NCI-H1105 treated with DMSO at 0.1 percent for 48 hours (cell line): ENCODE measurements around the gene MVD.

Experiments
- DNase-seq: peaks from one replicate; lab custom pipeline; 2025; lab: John Stamatoyannopoulos, UW

MVD gene

DNA sequence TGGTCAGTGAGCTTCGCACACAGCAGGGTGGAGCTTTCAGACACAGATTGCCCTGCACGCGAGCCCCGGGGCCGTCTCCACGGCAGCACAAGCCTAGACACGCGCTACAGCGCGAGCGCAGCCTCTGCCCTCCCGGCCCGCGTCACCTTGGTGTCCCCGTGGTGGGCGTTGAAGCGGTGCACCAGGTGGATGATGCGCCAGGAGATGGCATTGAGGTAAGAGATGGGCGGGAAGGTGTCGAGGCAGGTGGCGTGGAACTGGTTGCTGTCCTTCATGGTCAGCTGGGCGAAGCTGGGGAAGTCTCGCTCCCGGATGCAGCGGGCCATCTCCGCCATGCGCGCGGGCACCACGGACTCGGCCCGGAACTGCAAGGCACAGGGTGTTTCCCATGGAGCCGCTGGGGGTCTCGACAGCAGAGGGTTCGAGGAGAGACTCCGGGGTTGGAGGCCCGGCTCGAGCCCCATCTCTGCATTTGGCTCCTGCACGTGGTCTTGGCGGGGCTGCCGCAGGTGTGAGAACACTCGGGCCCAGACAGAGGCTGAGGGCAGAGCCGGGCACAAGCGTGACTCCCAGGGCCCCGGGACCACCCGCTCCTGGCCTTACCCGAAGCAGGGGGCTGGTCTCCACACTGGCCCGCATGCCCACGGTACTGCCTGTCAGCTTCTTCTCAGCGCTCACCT lies 7.7 kb downstream of the MVD start:
- no peak for DNase-seq

DNA sequence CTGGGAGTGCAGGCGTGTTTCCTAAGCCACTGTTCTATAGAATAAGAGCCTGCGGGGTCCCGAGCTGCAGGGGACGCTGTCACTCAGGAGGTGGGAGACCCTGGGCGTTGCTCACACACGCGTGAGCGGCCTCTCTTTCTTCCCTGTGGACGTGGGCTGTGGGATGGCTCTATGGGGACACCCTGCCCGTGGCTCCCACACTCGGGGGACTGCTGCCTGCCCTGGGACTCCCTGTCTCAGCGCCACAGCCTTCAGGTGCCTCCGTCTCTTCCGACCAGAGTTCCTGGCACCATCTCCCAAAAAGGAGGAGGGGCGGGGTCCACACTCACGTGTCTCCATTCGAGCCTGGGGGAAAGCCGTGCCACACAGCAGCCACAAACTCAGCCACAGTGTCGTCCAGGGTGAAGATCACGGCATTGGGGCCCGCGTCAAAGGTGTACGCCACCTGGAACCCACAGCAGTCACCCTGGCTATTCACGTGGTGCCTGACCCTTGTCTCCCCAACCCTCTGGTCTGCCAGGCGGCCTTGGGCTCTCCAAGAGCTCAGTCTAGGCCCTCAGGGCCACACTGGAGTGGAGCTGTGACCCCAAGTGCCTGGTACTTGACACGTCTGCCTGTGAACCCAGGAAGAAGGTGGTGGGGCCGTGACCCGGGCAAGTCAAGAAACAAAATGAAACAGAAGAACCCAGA lies 8.4 kb downstream of the MVD start:
- no peak for DNase-seq

DNA sequence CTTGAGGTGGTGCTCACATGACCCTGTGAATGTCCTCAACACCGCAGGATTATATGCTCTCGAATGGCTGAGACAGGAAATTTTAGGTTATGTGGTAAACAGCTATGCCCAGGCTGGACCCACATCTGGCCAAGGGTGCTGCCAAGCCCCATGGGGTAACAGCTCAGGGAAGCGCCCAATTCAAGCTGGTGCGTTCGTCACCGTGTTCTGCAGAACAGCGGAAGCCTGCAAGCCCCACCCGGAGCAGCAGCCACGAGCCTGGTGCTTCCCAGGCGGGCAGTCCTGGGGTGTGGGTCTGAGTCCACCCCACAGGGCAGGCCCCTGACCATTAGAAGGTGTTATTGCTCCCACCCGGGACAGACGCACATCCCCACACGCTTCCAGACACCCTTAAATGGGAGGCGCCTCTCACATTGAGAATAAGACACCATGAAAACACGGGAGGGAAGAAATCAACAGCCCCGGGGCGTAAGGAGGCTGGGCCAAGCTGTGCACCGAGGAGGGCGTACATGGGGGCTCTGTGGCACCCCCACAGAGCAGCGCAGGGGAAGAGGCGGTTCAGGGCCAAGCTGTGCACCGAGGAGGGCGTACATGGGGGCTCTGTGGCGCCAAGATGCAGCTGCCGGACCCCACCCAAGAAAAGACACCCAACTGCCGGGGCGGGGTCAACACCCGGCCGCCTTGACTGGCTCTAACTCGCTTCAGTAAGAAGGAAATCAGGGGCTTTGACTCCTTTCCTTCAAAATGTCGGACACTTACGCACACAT lies 9.1 kb downstream of the MVD start:
- no peak for DNase-seq

DNA sequence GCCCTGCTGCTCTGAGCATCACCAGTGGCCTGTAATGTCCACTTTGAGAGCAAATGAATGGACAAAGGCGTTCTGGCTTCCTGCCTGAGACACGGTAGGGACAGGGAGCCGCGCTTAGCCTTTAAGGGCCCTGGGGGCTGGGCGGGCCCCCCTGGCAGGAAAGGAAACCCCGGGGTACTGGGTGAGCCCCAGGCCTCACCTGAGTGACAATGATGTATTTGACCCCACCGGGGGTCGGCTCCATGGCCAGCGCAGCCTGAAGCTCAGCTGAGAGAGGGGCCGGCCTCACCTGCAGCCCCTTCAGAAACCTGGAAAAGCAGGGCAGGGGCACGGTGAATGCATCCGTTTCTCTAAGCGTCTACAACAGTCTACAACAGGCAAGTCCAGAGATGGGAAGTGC lies 9.8 kb downstream of the MVD start:
- no peak for DNase-seq

DNA sequence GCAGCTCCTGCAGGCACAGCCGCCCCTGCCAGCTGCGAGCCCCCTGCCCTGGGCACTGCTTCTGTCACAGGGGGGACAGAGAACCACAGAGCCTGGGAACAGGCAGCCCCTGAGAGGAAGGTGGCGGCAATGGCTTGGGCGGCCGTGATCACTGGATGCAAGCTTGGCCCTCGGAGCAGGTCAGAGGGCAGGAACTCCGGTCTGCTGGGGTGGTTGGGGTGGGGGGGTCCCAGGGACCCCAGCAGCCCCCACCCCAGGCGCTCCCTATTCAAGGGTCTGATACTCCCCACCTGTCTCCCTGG lies 10.2 kb downstream of the MVD start:
- DNase-seq = no peak

DNA sequence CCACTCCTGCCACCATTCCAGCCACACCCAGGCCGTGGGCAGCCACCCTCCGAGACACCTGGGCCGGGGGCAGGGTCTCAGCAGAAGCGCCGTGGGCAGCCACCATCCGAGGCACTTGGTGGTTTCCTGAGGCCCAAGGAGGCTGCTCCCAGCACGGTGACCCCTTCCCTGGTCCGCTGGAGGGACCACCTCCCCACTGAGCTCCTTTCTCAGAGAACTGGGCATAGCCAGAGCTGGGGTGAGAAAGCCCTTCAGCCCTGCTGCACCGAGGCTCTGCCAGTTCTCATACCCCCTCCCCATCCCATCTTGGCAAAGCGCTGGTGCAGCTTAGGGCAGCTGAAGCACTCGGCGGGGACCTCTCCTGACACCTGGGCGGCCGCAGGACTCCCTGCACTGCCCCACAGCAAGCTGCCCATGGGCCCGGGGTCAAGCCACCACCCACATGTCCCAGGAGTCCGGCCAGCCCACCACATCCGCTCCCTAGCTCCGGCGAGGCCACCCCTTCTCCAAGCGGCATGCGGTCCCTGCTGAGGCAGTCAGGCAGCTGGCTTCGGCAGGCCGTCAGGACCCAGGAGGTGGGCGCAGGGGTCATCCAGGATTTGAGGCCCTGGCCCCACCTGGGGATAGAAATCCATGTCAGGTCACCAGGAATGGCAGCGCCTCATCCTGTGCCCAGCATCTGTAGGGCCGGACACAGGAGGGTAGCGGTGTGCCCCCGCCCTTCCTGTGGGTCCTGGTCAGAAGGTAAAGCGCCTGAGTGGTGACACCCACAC lies 10.7 kb downstream of the MVD start:
- DNase-seq = no peak

DNA sequence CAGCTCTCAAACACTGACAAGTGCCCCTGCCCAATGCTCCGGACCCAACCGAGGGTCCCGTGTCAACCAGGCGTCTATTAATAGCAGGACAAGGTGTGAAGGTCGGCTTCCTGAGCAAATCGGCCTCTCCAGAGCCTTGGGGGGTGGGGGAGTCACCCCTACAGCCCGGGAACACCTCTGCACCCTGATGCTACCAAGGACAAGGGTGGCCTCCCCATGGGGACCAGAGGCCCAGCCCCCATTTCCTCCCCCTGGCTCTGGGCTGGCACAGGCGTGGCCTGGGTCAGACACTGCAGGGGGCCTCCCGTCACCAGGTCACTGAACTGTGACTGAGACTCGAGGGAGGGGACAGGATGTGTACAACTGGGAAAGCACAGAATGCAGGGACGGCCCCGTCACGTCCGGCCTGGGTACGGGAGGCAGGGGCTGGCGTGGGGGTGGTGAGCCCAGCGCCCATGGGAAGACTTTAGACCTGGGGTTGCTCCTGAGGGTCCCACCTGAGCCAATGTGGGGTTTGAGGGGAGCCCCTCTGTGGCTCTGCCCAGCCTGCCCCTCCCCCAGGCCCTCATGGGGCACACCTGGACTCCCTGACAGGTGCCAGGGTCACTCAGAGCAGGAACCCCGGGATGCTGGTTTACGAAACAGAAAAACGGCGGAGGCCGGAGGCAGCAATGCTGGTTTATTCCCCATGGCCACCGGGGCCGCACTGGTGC lies 11.5 kb downstream of the MVD start:
- peak; percentile 3 for DNase-seq

DNA sequence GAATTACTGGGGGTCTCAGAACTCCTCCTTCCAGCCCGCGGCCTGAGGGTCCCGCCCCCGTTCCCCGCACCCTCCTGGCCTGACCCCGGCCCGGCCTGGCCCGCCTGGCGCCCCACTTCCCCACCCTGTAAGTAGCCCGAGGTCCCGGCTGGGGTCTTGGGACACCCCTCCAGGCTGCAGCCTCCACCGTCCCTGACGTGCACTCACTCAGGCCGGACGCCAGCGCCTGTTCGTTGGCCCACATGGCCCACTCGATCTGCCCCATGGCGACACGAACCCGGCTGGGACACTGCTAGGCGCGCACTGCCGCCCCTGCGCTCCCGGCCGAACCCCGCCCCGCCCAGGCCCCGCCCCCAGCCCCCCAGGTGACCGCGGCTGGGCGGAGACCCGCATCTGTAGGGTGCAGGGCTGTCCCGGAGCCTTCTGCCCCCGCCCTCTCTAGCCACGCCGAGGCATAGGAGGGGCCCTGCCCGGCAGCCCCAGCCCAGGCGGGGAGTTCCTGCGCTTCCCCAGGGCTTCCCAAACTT lies 12.1 kb downstream of the MVD start, which contains the start of gene CYBA:
Gene CYBA (minus strand): TSS at position 305 of the 527 bp plus-strand sequence. CDS start 40 bp downstream, at position 265.
- DNase-seq = peak; percentile 23

DNA sequence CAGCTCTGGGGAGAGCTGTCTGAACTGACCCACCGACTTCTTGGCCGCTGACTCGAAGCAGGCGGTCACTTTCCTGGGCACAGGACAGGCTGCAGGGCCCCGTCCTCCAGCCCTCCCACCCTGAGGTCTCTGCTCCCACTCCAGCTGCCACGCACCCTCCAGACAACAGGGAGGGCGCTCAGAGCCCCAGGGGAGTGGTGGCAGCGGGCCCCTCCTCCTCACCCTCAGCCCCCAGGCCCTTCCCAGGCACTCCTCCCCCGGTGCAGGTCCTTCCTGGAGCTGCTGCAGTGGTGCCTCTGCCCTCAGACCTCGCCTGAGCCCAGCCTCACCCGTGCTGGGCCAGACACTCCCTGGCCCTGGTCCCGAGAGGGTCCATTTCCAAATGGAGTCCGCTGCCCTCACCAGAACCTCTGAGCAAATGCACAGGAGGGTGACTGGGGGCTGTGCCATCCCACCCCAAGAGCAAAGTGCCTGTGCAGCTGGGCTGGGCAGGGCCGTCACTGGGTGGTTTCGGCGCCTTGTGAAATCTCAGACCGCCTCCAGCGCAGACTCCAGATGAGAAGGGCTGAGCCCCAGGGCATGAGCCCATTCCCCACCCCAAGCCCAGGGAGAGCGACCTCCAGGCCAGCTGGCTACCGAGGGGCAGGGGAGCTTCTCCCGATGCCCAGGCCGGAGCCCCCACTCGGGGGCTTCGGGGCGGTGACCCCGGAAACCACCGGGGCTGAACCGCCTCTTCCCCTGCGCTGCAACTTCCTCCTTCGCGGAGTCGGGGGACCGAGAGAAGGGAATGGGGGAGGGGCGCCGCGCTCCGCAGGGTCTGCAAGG lies 12.8 kb downstream of the MVD start:
- no peak for DNase-seq

DNA sequence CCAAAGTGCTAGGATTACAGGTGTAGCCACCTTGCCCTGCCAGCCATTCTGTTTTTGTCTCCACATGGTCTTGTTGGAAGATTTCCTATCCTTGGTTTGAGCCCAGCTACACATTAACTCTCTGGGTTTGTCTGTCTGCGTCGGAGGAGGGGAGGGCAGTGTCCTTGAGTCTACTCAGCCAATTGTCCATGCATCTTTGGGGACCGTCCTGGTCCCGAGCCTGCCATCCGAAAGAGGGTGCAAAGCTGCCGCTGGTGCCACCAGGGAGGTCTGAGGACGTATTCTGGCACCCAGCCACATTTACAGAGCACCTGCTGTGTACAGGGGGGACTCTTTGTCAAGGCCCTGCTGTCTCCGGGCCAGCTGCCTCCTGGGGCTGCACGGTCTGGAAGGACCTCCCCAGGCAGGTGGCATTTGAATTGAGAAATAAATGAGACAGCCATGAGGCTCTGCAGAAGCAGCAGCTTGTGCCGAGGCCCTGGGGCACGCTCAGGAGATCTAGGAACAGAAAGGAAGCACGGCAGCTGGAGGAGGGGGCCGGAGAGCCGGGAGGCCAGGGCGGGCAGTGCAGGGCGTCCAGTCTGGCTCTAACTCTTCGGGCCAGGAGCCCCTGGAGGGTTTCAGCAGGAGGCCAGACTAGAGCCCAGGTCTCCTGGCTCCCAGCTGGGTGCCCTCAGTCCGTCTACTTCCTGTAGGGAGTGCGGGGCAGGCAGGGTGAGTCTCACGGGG lies 13.5 kb downstream of the MVD start:
- DNase-seq = peak; percentile 57

DNA sequence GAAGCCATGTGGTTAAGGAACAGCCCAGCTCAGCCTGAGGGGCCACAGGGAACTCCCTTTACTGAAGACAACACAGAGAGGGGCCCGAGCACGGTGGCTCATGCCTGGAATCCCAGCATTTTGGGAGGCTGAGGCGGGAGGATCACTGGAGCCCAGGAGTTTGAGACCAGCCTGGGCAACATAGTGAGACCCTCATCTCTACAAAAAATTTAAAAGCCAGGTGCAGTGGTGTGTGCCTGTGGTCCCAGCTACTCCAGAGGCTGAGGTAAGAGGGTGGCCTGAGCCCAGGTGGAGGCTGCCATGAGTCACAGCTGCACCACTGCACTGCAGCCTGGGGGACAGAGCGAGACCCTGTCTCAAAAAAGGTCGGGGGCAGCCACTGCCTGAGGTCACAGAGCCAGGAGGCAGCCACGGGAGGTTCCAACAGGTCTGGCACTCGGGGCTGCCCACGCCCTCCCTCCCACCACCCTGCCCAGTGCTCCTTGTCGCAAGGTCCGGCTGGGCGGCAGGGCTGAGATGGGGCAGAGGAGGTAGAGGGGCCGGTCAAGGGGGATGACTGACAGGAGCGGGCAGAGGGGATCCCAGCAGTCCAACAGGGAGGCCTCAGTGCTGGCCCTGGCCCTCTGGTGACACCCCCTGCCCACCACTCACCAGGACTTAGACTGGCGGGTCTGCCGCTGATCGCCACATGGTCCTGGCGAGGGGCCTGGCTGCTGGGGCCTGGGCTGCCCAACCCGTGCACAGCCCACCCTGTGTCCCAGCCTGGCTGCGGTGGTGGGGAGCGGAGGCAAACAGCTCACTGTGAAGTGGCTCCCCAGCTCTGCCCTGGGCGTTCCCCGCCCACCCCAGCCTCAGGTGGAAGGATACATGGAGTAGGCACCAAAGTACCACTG lies 15.5 kb downstream of the MVD start:
- DNase-seq = no peak

DNA sequence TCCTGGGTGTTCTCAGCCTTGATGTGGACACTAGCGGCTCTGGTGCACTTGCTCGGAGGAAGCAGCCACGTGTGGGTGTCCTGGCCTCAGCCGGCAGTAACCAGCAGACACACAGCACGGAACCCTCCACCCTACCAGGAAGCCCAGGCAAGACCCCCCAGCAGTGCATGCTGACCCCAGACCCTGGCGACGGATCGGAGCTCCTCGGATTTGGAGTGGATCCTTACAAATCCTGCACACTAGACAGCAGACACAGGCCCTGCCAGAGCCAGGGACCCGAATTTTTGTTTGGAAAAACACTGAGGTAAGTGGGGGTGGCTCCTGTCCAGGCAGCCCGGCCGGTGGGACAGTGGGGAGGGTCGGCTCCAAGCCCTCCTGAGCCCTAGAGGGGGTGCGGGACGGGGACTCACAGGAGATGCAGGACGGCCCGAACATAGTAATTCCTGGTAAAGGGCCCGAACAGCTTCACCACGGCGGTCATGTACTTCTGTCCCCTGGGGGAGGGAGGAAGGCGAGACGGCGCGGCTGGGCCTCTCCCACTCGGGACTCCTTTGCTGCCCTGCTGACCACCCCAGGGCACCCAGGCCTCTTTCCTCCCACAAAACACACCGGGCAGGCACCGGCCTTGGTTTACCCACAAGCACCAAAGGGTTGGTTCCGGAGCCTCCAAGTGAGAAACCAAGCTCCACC lies 16.4 kb downstream of the MVD start:
- no peak for DNase-seq

DNA sequence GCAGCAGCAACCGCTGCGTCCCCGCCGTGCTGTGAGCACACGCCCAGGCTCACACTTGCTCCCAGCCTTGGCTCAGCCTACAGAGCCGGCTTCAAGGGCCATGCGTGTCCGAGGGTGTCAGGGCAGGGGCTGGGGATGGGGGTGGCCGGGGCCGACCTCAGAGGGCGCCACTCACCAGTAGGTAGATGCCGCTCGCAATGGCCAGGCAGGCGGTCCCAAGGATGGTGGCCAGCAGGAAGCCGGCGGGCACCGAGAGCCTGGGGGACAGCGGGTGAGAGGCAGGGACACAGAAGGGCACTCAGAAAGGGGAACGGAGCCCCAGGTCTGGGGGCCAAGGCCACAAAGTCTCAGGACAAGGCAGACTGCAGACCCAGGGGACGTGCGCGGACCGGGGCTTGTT lies 16.9 kb downstream of the MVD start:
- no peak for DNase-seq

DNA sequence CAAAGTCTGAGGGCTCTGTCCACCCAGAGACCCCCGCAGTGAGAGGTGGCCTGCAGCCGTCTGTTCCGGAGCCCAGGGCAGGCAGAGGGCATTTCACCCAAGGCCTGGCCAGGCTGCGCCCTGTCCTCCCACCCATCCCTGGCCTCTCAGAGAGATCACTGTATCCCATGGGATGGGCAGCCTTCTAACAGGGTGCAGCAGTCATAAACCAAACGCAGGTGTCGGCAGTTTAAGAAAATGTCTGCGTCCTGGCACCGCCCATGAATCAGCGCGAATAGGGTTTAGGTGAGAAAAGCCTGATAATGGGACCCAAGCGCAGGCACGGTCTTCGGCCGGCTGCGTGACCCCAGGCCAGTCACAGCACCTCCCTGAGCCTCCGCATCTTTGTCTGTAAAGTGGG lies 17.4 kb downstream of the MVD start:
- DNase-seq = no peak

DNA sequence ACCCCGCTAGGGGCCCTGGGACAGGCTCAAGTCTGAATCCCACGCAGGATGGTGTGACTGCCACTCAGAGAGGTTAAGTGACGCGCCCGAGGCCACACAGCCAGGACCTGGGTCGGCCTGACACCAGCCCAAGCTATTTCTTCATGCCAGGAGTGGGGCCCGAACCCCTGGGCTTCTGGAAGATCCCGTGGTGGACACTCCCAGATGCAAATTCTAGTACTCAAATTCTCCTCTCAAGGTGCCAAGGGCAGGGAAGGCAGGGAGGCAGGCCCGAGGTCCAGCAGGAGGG lies 19.3 kb downstream of the MVD start:
- no peak for DNase-seq

DNA sequence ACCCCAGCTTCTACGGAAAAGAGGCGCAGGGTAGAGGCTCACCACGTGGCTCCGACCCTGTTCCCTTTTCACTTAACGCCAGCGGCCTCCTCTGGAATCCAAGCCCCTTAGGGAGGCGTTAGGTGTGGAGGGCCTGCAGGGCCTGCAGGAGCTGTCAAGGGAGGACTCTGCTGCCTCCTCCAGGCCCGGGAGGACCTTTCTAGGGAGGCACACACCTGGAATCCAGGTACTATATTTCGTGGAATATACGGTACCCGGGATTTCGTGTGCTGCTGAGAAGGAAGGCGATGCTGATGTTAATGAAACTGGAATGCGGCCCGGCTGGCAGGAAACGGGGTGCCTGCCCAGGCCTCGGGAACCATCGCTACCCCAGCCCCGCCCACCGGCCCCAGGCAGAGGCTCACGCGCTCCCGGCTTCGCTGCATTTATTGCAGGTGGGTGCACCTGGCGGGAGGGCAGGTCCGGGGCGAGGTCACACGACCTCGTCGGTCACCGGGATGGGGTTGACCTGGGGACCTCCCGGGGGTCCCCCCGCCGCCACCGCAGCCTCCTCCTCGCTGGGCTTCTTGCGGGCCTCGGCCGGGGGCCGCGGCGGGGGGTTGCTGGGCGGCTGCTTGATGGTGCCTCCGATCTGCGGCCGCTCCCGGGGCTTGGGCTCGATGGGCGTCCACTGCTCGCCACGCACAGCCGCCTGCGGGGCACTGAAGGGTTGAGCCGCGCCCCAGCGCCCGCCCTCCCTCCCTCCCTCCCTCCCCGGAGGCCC lies 19.8 kb downstream of the MVD start:
- DNase-seq = no peak

DNA sequence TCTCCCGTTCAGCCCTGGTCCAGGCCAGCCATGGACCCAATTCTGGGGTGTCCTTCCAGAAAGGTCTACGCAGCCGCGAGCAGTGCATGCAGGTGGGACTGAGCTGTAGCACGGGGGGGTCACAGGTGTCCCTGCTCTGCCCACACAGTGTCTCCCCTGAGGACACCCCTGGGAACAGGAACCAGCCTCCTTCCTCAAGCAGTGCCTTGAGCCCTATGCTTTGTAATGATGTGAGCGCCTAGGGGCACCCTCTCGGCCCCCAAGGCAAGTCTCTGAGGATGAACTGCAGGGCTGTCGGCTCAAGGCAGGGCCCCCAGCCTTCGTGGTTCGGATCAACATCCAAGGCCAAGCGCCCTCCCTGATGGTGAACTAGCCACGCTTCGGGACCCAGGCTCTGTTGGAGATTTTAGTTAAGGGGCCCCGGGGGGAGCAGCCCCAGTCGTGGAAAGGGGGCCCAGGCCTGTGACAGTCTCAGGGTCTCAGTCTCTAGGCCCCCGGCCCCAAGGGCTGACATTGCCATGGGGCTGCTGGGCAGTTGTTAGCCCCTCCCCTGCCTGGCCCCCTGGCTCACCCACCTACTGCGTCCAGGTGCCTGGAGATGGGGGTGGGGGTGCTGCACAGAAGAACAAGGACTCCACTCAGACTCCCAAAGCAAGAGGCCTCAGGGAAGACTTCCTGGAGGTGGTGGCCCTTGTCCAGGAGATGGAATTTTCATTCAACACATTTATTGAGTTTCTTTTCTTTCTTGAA lies 22.2 kb downstream of the MVD start:
- DNase-seq = no peak
